Subcutaneous adipose tissue (tissue), 4 donors: ENCODE measurements around the gene C19orf38. TPM values are rescaled to one million over a fixed set of nuclear protein-coding genes. Genes with fewer than 3 reads are reported as not detected.

Source experiments
- CTCF ChIP-seq: fragments of 450-650 bp; IDR thresholded peaks from one replicate; pipeline ENCODE4 v1.5.1; 2016; ENCODE audit warnings: low read depth, mild to moderate bottlenecking, control low read depth, antibody characterized with exemption, moderate library complexity
- total RNA-seq, 4 donors: library from RNA; depleted of rRNA; stranded (reverse); fragments of >200 nt; gene quantifications; one replicate each; pipeline ENCODE4 v1.1.0, GENCODE V29; 2016

C19orf38 gene
- total RNA-seq, 4 donors from 2014 or later, result 0.98 to 16.7 (median 5.1) TPM; not detected in 1

- TF ChIP-seq CTCF, result no peak
These were observed 38.4 kb upstream of the C19orf38 start for GRCh38 chr19:10809651-10810285.

DNA sequence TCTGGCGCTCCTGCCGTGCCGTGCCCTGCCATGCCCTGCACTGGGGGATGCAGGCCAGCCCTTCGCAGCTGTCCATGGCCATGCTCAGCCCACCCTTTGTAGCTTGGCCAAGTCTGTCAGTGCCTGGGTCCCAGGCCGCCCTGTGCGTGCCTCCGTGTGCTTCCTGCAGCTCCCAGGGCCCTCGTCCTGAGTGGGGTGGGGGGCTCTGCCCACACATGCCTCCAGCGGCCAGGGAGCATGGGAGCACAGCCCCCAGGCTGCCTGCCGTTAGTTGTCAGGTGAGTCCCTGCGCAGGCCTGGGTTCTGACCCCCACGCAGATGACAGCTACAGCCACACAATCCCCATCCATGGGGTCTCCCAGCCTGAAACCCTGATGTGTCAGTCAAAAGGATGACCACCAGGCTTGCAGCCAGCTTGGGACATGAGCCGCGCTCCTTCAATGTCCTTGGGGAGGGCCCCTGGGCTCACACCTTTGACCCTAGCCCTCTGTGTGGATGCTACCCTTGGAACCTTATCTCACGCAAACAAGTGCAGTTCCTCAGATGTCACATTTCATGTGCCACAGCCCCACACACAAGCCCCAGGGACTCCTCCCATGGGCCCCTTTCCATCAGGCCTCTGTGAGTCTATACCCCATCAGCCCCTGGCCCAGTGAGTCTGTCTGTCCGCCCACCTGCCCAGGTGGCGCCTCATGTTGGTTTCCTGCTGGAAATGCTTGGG, 36.7 kb upstream of the C19orf38 start:
- TF ChIP-seq CTCF, result no peak

GRCh38 chr19:10812196-10812595, 36.0 kb upstream of the C19orf38 start:
- no peak for TF ChIP-seq CTCF

- no peak for TF ChIP-seq CTCF
These were observed 35.3 kb upstream of the C19orf38 start for GRCh38 chr19:10812902-10813404.

DNA sequence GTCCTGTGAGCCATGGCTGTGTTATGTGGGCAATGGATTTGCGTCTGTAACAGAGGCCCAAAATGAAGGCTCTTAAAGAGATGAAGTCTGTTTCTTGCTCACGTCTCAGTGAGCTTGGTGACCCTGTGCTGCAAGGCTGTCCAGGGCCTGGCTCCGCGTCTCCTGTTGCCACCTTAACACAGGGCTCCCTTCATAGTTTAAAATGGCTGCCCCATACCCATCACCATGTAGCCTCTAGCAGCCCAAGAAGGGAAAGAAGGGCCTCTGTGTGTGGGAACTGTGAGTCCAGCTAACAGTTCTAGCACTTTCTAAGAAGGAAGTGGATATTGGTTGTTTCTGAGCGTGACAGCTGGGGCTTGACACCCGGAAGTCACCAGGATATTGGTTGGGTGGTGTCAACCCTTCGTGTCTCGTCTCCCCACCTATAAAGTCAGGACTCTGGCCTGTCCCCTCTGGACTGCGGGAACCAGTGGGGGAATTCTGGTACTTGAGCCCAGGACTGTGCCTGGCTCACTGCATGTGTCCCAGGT, 33.1 kb upstream of the C19orf38 start:
- no peak for TF ChIP-seq CTCF

GRCh38 chr19:10815969-10816644, 32.1 kb upstream of the C19orf38 start:
- no peak for TF ChIP-seq CTCF

DNA sequence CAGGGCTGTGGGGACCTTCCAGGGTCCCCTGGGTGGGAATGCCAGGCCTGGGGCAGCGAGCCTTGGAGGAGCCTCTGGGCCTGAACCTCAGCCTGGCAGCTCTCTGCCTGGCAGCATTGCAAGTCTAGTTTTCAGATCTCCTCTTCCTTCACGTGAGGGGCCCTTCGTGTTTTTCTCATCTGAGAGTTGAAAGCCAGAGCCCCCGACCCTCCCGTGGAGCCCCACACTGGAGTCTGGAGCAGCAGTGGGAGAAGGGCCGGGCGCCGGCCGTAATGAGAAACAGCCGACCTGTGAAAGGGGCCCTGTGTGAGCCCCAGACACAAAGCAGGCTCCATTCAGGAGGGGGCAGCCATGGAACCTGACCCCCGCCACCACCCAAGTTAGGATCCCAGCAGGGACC, 31.5 kb upstream of the C19orf38 start:
- TF ChIP-seq CTCF, result no peak
